Amniotic stem cell (primary cell): Measurements from ENCODE around the gene TGFBR3.

Source experiments
- DNase-seq: peaks from one replicate; lab custom pipeline; 2025; lab: John Stamatoyannopoulos, UW

TGFBR3 gene

GRCh38 chr1:91885716-91886506 lies at the start of gene TGFBR3:
TSS of gene TGFBR3 (minus strand) at chr1:91886151. CDS start at chr1:91861531, 24,620 bp downstream.
- peak; percentile 85 for DNase-seq

- no peak for DNase-seq
These were observed 43.3 kb upstream of the TGFBR3 start for GRCh38 chr1:91929250-91929649.

GRCh38 chr1:91928026-91928425 lies 42.1 kb upstream of the TGFBR3 start:
- DNase-seq: no peak

DNA sequence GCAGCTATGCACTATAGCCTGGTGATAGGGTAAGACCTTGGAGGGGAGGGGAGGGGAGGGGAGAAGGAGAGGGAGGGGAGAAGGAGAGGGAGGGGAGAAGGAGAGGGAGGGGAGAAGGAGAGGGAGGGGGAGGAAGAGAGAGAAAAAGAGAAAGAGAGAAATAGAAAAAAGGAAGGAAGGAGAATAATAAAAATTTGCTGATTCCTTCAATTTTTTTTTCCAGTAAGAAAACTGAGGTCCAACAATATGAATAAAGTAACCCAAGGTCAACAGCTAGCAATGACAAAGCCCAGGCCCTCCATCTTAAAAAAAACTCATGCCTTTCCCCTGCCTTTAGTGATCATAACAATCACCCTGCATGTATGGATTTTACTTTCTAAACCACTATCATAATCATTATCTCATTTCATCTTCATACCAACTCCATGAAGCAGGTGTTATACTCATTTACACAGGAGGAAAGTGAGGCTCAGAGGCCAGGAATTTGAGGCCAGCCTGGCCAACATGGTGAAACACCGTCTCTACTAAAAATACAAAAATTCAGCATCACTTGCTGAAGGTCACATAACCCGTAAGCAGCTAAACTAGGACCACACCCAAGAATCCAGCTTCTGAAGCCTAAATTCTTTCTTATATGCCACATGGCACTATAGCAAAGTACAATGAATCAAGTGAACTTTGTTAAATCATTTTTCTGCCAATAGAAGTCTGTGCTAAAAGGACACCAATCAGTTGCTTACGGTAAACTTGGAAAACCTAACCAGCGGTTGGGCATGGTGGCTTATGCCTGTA lies 39.9 kb upstream of the TGFBR3 start:
- no peak for DNase-seq

GRCh38 chr1:91924146-91924545 lies 38.2 kb upstream of the TGFBR3 start:
- peak; percentile 33 for DNase-seq

DNA sequence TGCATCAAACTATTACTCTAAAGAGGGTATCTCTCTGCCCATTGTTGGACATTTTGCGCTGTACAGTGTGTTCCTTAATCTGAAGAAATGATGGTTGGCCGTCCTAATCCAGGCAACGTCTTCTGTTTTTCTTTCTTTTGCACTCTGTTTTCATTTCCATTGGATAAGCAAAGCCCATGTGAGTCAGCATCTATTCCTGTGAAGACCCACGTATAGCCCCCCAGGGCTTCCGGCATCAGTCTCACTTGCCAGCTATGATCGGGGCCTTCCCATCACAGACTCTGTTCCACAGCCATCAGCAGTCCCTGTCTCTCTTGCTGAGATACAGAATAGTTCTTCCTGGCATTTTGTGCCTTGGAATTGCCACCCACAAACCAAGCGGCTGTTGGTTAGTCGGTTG lies 34.0 kb upstream of the TGFBR3 start:
- DNase-seq: no peak

- no peak for DNase-seq
These were observed 31.0 kb upstream of the TGFBR3 start for GRCh38 chr1:91916811-91917460.

GRCh38 chr1:91916046-91916445 lies 30.1 kb upstream of the TGFBR3 start:
- no peak for DNase-seq

- DNase-seq: no peak
These were observed 27.1 kb upstream of the TGFBR3 start for GRCh38 chr1:91913018-91913417.

DNA sequence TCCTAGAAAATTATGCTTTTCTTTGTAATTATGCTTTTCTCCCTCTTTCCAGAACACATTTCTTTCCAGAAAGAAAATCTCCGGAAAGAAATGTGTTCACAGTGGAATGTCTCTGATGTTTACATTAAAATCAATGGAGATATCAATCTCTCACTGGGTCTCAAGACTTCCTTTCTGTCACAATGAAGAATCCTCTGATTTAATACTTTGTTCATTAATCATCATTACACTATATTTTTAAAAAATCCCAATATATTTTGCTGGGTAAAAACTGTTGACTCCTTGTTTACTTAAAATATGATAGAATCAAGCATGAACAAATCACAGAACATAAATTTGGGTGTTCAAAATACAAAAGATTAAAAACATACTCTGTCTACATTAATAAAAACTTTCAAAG lies 26.3 kb upstream of the TGFBR3 start:
- DNase-seq: no peak

DNA sequence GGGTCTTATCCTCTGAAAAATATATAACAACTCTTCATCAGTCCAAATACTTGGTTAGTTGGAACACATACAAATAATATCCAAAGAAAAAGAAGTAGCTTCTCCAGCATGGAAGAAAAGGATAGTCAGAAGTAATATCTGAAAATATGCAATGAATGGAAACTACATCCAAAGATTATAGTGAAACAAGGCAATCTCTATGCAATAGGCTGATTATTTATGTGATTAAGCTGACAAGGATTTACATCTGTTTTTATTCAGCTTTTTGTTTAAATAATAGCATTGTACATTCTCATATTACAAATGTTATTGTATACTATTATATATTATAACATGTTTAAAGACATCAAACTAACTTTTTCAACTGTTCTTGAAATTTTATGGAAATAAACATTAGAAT lies 15.3 kb upstream of the TGFBR3 start:
- DNase-seq: no peak

- DNase-seq: no peak
These were observed 14.6 kb upstream of the TGFBR3 start for GRCh38 chr1:91900562-91900961.

DNA sequence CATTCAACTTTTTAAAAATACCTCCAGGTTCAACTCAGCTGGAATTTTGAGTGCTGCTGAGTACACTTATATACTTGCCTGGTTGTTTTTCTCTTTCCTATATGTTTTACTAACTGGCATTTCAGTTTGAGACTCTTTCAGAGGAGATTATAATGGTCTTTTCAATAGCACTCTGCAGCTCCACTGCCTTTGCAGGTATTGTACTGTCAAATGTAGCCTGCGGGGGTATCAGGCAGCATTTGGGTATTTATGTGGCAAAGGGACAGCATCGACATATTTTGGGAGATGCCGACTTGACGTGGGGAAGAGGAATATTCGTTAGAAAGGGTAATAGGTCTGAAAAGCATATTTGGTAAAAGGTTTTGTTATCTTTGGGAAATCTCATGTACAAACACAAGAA lies 11.1 kb upstream of the TGFBR3 start:
- no peak for DNase-seq

- DNase-seq: no peak
These were observed 10.0 kb upstream of the TGFBR3 start for GRCh38 chr1:91895832-91896556.

DNA sequence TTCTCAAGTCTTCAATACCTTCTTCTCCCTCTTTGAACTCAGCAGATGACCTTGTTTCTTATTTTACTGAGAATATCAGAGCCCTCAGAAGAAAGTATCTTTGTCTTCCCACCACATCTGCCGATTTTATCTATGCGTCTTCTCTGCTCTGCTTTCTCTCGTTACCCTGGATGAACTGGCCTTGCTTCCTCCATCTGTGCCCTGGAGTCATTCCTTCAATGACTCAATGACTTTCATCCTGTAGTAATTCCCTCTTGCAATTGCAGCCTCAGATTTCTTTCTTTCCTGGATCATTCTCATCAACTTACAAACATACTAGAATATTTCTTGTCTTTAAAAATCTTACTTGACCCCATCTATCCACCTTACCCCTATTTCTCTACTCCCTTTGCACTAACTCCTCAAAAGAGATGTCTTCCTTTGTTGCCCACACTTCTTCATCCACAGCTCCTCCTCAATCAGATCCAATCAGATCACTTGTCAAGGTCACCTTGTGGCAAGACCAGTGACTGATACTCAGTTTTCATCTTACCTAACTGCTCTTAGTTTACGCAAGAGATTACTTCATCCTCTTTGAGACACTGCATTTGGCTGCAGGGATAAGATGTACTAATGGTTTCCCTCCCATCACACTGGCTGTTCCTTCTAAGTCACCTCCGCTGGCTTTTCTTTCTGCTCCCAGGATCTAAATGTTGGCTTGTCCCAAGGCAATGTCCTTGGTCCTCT lies 8.2 kb upstream of the TGFBR3 start:
- DNase-seq: no peak

DNA sequence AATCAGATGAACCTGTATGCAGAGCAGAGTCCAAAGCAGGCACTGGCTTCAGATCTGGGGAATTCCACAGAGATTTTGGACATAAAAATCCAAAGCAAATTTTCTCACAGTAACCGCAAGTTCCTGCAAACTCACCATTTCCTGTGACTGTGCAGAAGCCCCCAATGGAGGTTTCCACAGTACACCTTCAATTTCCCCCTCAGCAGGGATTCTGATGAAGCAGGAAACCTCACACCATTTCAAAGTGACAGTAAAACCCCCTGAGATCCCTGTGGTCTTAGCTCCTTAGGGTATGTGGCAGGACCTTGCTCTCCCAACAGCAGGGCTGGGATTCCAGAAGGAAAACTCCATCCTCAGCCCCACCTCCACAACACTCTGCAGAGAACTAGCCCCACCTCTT lies 6.0 kb upstream of the TGFBR3 start:
- DNase-seq: no peak

- no peak for DNase-seq
These were observed 5.5 kb upstream of the TGFBR3 start for GRCh38 chr1:91891454-91891853.

GRCh38 chr1:91889717-91890459 lies 3.9 kb upstream of the TGFBR3 start:
- DNase-seq: no peak

- no peak for DNase-seq
These were observed 687 bp downstream of the TGFBR3 start for GRCh38 chr1:91885213-91885715.

GRCh38 chr1:91884459-91885212 lies 1.3 kb downstream of the TGFBR3 start:
- no peak for DNase-seq
